Hematopoietic multipotent progenitor cell treated with erythropoietin and hydrocortisone succinate and interleukin-3 and kit ligand, for 15 days (in vitro differentiated cells): ENCODE data around the gene RPS6KA4.
"Not testable (repeated sequence)": the region's sequence is repeated elsewhere in the genome, so short reads cannot be mapped to it uniquely, and the experiment has no call there.

Experiments
- DNase-seq: peaks from one replicate; pipeline ENCODE4 v3.0.0-alpha.2; 2015; ENCODE audit warnings: low spot score

RPS6KA4 gene

GRCh38 chr11:64388894-64389293 lies 29.9 kb downstream of the RPS6KA4 start:
- DNase-seq, result no peak

- DNase-seq, result no peak
These were observed 30.9 kb downstream of the RPS6KA4 start for GRCh38 chr11:64389851-64390250.

GRCh38 chr11:64390558-64390957 lies 31.6 kb downstream of the RPS6KA4 start:
- DNase-seq, result no peak

GRCh38 chr11:64391839-64392238 lies 32.9 kb downstream of the RPS6KA4 start:
- DNase-seq, result no peak

GRCh38 chr11:64395545-64396078 lies 36.6 kb downstream of the RPS6KA4 start:
- DNase-seq, result no peak

GRCh38 chr11:64396079-64396591 lies 37.2 kb downstream of the RPS6KA4 start:
- no peak for DNase-seq

GRCh38 chr11:64400102-64400501 lies 41.1 kb downstream of the RPS6KA4 start:
- peak; percentile 38 for DNase-seq

GRCh38 chr11:64400667-64401066 lies 41.7 kb downstream of the RPS6KA4 start:
- no peak for DNase-seq

- no peak for DNase-seq
These were observed 42.8 kb downstream of the RPS6KA4 start for GRCh38 chr11:64401775-64402174.

- DNase-seq, result no peak
These were observed 44.1 kb downstream of the RPS6KA4 start for GRCh38 chr11:64403106-64403505.

- DNase-seq, result no peak
These were observed 47.4 kb downstream of the RPS6KA4 start for GRCh38 chr11:64406221-64406946.

GRCh38 chr11:64407221-64407620 lies 48.3 kb downstream of the RPS6KA4 start:
- DNase-seq, result no peak

GRCh38 chr11:64407630-64408029 lies 48.7 kb downstream of the RPS6KA4 start:
- DNase-seq, result no peak

GRCh38 chr11:64409278-64409677 lies 50.3 kb downstream of the RPS6KA4 start:
- no peak for DNase-seq

GRCh38 chr11:64409707-64410403 lies 50.9 kb downstream of the RPS6KA4 start:
- no peak for DNase-seq

- no peak for DNase-seq
These were observed 51.4 kb downstream of the RPS6KA4 start for GRCh38 chr11:64410404-64410734.

GRCh38 chr11:64413417-64413816 lies 54.5 kb downstream of the RPS6KA4 start:
- DNase-seq, result no peak

GRCh38 chr11:64415286-64415685 lies 56.3 kb downstream of the RPS6KA4 start:
- DNase-seq, result no peak

GRCh38 chr11:64415996-64416728 lies 57.2 kb downstream of the RPS6KA4 start:
- no peak for DNase-seq

- DNase-seq, result not testable (repeated sequence)
These were observed 59.3 kb downstream of the RPS6KA4 start for GRCh38 chr11:64418233-64418632.

GRCh38 chr11:64419257-64419790 lies 60.4 kb downstream of the RPS6KA4 start:
- DNase-seq, result no peak

GRCh38 chr11:64419818-64420485 lies 61.0 kb downstream of the RPS6KA4 start:
- no peak for DNase-seq
